ACC112 (cell line): ENCODE measurements around the gene CFAP65.

ENCODE experiments used
- H2AFZ ChIP-seq: fragments of 200-600 bp; sonication (generic); one replicate; pipeline ENCODE4 v1.6.0; 2017; ENCODE audit warnings: antibody characterized with exemption, low read length; ENCODE audit not compliant: unreplicated experiment
- H3K27ac ChIP-seq: fragments of 200-600 bp; sonication (generic); 2 replicates; pipeline ENCODE4 v1.5.1; 2014; ENCODE audit warnings: low read depth, mild to moderate bottlenecking, antibody characterized with exemption, low read length, moderate library complexity
- H3K27me3 ChIP-seq: fragments of 200-600 bp; sonication (generic); 2 replicates; pipeline ENCODE4 v1.6.1; 2014; ENCODE audit warnings: mild to moderate bottlenecking, antibody characterized with exemption, low read length, moderate library complexity, mixed read lengths; ENCODE audit not compliant: insufficient read depth
- H3K36me3 ChIP-seq: fragments of 200-600 bp; sonication (generic); 2 replicates; pipeline ENCODE4 v1.6.1; 2016; ENCODE audit warnings: mild to moderate bottlenecking, antibody characterized with exemption, low read length, moderate library complexity, mixed read lengths; ENCODE audit not compliant: insufficient read depth
- H3K4me1 ChIP-seq: fragments of 200-600 bp; sonication (generic); one replicate; pipeline ENCODE4 v1.6.1; 2016; ENCODE audit warnings: low read length, mixed read lengths; ENCODE audit not compliant: insufficient read depth, unreplicated experiment, control insufficient read depth
- H3K4me3 ChIP-seq: fragments of 200-600 bp; sonication (generic); 2 replicates; pipeline ENCODE4 v1.5.1; 2014; ENCODE audit warnings: mild to moderate bottlenecking, low read depth, low read length
- H3K79me2 ChIP-seq: fragments of 200-600 bp; sonication (generic); one replicate; pipeline ENCODE4 v1.6.0; 2016; ENCODE audit warnings: low read length; ENCODE audit not compliant: control insufficient read depth, unreplicated experiment, insufficient read depth

CFAP65 gene

DNA sequence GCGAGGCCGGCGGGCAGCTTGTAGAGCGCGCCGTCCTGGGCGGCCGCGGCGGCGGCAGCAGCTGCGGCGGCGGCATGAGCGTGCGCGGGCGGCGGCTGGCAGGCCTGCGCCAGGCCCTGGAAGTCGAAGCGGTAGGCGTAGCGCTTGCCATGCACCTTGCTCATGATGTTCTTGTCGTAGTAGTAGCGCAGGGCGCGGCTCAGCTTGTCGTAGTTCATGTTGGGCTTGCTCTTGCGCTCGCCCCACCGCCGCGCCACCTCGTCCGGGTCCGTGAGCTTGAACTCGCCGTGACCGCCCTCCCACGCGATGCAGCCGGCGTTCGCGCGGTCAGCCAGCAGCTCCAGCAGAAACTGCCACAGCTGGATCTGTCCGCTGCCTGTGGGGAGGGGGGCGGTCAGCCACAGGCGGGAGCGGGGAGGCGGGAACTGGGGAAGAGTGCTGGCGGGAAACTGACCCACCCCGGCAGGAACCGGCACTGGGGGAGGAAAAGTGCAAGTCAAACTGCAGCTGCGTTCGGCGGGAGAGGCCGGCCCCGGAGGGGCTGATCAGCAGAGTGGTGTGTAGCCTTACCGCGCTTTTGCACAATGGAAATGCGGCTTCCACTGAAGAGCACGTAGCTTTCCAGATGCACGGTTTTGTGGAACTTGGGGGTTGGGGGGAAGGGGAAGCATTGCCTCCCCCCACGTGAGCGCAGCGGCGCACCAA, 59.3 kb downstream of the CFAP65 start:
- H3K79me2 ChIP-seq: no peaks in the 10 kb centered on the region
- H2AFZ ChIP-seq: peak overlapping the region; percentile 5
- no peaks in the 10 kb centered on the region for H3K36me3 ChIP-seq
- H3K4me1 ChIP-seq: no peaks in the 10 kb centered on the region
- H3K27me3 ChIP-seq: peaks cover 82% of the 10 kb centered on the region
- H3K27ac ChIP-seq: no peak overlapping the region
- H3K4me3 ChIP-seq: peak overlapping the region; percentile 56

DNA sequence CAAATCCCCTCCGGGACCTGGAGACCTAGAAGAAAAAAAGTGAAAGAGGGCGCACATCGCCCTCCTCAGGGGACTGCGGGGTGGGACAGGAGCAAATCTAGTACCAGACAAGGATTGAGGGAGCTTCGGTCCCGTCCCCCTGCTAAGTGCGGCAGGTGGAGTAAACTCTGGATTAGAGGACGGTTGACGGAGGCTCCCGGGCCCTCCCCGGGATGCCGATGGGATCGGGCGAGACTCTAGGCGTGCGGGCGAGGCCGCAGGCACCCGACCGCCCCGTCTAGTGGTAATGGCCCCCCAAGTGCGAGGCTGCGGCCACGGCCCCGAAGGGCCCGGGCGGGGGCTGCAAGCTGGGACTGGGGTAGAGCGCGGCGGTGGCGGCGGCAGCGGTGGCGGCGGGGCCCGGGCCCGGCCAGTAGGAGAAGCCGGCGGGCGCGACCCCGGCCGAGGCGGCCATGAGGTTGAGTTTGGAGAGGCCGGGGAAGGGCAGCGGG, 59.9 kb downstream of the CFAP65 start:
- Histone ChIP-seq H3K79me2 (no peaks in the 10 kb centered on the region), H3K4me1 (no peaks in the 10 kb centered on the region), H3K27me3 (peaks cover 82% of the 10 kb centered on the region), H3K27ac (no peak overlapping the region), H3K4me3 (peak overlapping the region; percentile 56; the same call in 1 of the 2 replicates), H2AFZ (no peak overlapping the region), H3K36me3 (no peaks in the 10 kb centered on the region)

DNA sequence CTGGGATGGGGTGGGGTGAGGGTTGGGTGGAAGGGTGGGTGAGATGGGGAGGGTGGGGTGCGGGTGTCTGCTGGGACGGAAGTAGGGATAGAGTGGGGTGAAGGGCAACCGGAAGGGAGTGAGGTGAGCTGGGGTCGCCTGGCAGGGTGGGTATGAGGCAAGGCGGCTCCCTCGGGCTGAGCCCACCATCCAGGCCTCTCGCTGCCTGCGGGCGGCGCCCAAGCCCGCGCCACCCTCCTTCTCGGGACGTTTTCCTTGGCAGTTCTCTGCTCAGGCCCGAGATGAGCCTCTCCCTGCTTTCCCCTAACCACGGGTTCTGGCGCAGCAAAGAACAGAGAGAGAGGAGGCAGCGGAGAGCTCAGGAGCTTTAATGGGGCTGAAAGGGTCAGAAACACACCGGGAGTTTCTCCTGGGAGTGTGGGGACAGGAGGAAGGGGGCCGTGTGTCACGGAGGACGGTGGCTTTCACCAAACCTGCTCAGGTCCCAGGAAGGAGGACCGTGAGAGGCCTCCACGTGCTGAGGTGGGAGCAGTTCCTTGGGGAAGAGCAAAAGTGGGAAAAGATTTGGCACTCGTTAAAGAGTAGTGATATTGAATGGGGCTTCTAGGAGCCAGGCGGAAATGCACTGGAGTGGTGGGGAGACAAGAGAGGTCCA, 60.5 kb downstream of the CFAP65 start:
- Histone ChIP-seq H3K27ac (no peak overlapping the region), H3K27me3 (peaks cover 82% of the 10 kb centered on the region), H3K36me3 (no peaks in the 10 kb centered on the region), H3K4me3 (peak overlapping the region; percentile 42), H3K79me2 (no peaks in the 10 kb centered on the region), H2AFZ (no peak overlapping the region), H3K4me1 (no peaks in the 10 kb centered on the region)

DNA sequence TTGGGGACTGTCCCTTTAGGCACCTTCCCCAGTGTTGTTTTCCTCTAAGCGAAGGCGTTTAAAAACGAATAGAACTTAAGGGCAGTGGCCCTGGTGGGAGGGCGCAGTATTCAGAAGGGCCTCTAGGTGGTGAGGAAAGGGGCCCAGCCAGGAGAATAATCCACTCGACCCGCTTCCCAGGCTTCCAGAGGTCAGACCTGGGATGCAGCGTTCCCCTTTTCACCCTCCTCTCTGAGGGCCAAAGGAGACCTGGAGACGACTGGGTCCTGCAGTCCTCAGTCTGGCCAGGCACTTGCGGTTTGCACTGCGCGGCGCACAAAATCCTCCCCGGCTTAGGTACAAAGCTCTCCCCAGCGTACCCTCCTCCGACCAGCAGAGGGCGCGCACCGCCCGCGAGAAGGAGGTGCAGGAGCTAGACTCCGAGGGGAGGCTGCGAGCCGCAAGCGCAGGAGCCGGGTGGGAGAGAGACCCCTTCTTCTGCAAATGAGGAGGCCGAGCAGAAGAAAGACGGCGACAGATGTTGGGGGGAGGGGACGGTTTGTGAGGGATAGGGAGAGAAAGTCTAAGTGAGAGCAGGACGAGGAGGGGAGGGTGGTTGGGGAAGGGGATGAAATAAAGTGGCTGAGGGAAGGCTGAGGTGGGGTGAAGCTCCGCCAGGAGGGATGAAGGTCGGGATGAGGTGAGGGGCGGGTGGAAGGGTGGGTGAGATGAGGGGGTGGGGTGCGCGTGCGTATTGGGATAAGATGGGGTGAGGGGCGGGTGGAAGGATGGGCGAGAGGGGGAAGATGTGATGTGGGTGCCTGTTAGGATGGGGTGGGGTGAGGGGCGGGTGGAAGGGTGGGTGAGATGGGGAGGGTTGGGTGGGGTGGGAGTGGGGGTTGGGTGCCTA, 61.2 kb downstream of the CFAP65 start:
- Histone ChIP-seq H3K27ac (no peak overlapping the region), H2AFZ (no peak overlapping the region), H3K4me1 (no peaks in the 10 kb centered on the region), H3K36me3 (no peaks in the 10 kb centered on the region), H3K27me3 (peaks cover 82% of the 10 kb centered on the region), H3K79me2 (no peaks in the 10 kb centered on the region), H3K4me3 (peak overlapping the region; percentile 67)

DNA sequence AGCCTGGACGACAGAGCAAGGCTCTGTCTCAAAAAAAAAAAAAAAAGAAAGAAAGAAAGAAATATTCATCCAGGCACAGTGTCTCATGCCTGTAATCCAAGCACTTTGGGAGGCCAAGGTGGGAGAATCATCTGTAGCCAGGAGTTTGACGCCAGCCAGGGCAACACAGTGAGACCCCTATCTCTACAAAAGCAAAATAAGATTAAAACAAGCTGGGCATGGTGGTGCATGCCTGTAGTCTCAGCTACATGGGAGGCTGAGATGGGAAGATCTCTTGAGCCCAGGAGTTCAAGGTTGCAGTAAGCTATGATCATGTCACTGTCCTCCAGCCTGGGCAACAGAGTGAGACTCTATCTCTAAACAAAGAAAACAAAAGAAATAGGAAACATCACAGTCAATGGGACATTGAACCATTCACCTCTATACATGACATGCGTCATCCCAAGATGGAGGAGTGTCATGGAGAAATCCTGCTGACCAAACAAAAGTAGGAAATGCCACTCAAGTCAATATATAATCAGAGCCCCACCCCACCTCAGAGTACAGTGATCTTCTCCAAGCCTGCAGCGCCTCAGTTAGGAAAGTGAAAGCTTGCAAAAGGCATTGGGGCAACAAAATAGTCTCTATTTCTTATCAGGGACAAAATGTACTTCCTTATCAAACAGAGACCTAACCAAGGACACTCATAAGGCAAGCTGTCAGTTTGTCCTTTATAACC, 66.1 kb downstream of the CFAP65 start:
- peaks cover 76% of the 10 kb centered on the region for H3K27me3 ChIP-seq
- no peak overlapping the region for H3K27ac ChIP-seq
- H3K4me1 ChIP-seq: no peaks in the 10 kb centered on the region
- no peaks in the 10 kb centered on the region for H3K79me2 ChIP-seq
- no peak overlapping the region for H3K4me3 ChIP-seq
- no peaks in the 10 kb centered on the region for H3K36me3 ChIP-seq
- H2AFZ ChIP-seq: no peak overlapping the region

DNA sequence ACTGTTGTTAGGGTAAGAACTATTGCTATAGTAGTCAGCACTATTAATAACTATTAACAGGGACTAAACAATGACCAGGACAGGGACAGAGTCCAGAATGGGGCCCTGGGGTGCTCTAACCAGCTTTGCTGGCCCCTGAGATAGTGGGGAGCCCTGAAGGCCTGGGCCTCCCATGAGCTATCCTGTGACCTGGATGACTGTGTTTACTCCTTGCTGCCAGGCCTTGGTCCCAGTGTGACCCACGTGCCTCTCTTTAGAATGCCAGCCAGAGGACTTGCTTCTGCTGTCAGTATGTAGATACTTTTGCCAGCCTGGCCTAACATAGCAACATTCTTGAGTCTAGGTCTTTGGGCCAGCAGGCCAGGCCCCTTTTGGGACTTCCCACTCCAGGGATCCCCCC, 70.4 kb downstream of the CFAP65 start:
- Histone ChIP-seq H3K79me2 (no peaks in the 10 kb centered on the region), H3K4me3 (no peak overlapping the region), H3K4me1 (no peaks in the 10 kb centered on the region), H3K36me3 (no peaks in the 10 kb centered on the region), H3K27me3 (peaks cover 79% of the 10 kb centered on the region), H3K27ac (no peak overlapping the region), H2AFZ (no peak overlapping the region)

DNA sequence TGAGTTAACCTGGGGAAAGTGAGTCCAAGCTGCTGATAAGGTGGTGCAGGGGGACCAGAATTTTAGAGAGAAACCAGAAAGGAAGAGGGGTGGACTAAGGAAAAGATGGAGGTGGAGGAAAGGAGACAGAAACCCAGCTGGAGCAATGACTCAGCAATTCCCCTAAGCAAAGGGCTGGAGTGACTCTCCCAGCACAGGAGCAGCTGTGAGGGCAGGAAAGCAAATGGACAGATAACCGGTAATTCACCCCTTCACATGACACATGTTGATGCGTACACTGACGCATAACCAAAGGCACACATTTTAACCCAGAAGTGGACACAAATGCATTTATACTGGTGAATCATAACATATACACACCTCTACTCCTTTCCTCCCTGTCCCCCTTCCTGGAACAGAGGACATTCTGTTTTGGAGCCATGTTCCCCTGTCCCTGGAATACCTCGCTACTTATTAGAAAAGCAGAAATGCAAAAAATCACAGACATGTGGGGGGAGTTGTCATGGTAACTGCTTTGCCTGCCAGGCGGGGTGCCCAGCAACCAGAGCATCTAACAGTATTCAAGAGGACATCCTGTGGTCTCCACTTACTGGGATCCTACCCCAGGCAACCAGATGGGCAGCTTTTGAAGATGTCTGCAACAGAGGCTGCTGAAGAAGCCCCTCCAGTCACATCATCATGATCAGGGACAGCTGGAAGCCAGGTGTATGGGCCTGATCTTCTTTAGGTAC, 77.1 kb downstream of the CFAP65 start:
- Histone ChIP-seq H3K79me2 (no peaks in the 10 kb centered on the region), H3K27ac (peak overlapping the region; percentile 81), H2AFZ (peak overlapping the region; percentile 11), H3K4me1 (peaks cover 13% of the 10 kb centered on the region), H3K4me3 (peak overlapping the region; percentile 52), H3K36me3 (no peaks in the 10 kb centered on the region), H3K27me3 (peaks cover 60% of the 10 kb centered on the region)

DNA sequence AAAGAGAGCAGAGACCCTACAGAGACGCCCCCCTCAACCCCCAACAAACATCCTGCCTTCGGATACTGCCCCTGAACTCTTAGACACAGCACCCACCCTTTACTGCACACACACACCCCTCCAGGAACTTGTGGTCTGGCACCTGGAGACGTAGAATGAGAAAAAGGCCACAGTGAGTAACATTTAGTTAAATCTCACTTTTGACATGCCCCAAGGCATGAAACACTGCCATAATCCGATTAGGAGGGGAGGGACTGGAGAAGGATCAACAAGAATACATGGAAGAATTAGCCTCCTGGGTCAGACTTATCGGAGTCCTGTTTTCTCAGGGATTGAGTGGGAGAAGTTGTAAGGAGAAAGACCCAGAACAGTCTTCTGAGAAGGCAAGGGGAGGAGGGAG, 77.7 kb downstream of the CFAP65 start:
- H3K27me3 ChIP-seq: peaks cover 62% of the 10 kb centered on the region
- H3K4me1 ChIP-seq: peaks cover 13% of the 10 kb centered on the region
- peak overlapping the region; percentile 11 for H2AFZ ChIP-seq

DNA sequence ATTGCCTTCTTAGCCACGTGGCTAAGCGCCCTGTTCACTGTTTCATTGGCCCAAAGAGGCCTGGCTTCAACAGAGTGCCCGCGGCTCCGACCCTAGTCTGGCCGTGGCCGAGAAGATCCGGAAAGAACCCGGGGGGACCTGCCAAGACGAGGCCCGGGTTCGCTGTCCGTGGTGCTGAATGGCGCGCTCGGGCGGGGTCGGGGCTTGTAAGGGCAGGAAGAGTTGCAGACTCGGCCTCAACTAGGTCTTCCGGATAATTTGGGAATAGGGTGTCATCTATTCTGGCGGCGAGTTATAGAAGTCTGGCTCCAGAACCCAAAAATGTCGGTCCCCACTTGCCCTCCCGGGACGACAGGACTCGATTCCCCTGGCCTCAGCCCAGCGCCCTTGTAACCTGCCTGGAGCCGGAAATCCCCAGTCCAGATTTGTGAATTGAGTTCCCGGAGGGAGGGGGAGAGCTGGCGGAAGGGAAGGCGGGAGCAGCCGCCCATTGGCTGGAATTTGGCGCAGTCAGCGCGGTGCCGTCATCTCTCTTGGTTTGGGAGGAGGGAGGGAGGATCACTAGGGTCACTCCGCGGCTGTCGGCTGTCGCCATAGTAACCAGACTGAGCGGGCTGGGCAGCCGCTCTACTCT, 78.3 kb downstream of the CFAP65 start:
- Histone ChIP-seq H3K27me3 (peaks cover 62% of the 10 kb centered on the region), H3K36me3 (no peaks in the 10 kb centered on the region), H3K79me2 (no peaks in the 10 kb centered on the region), H3K4me1 (peaks cover 13% of the 10 kb centered on the region), H2AFZ (no peak overlapping the region), H3K4me3 (no peak overlapping the region), H3K27ac (no peak overlapping the region)

More for the DNA sequence above, 77.7 kb downstream of the CFAP65 start:
- Histone ChIP-seq H3K79me2 (no peaks in the 10 kb centered on the region), H3K27ac (peak overlapping the region; percentile 81), H3K4me3 (peak overlapping the region; percentile 52), H3K36me3 (no peaks in the 10 kb centered on the region)
